LHCN-M2 (cell line): ENCODE data around the gene FAM90A1. TPM values are rescaled to one million over a fixed set of nuclear protein-coding genes. Genes with fewer than 3 reads are reported as not detected.

Experiments used
- total RNA-seq: library from RNA; depleted of rRNA; stranded (reverse); fragments of >200 nt; gene quantifications from 2 replicates; pipeline ENCODE4 v1.2.3, GENCODE V29; 2014; rRNA removed

The FAM90A1 gene
- total RNA-seq, 1 experiment from 2014 or later: not detected

Other genes with a start within 250 kb of the FAM90A1 start
- 7.3 and 8.6 TPM in 2 replicates for gene FOXJ2, start 194.9 kb downstream of the FAM90A1 start, total RNA-seq
- 1.5 and 2.1 TPM in 2 replicates for gene C3AR1, start 161.3 kb downstream of the FAM90A1 start, total RNA-seq
- gene NECAP1, start 145.3 kb downstream of the FAM90A1 start, total RNA-seq: 42.9 and 46.8 TPM in 2 replicates
- gene CLEC4A, start 104.0 kb downstream of the FAM90A1 start, total RNA-seq: 0.77 TPM in 1 of 2 replicates, not detected in the other
- gene ZNF705A, start 70.6 kb downstream of the FAM90A1 start, total RNA-seq: not detected in 2 replicates
- gene CLEC6A, start 228.3 kb upstream of the FAM90A1 start, total RNA-seq: not detected in 2 replicates